Purkinje cell (primary cell): ENCODE results near the gene NTM. TPM values are rescaled to one million over a fixed set of nuclear protein-coding genes. Genes with fewer than 3 reads are reported as not detected.

Experiments
- polyA plus RNA-seq: library from polyadenylated mRNA; unstranded; fragments of >200 nt; fragmentation: Nextera tagmentation; gene quantifications from 2 replicates; pipeline ENCODE4 v1.2.1, GENCODE V29; 2014

The NTM gene
- polyA plus RNA-seq: 204 and 320 TPM in 2 replicates

GRCh38 chr11:131370090-131370751 is at the start of gene NTM:
NTM (plus strand) TSS chr11:131370615.

